ENCODE measurements around the gene IMPDH2.

Gene IMPDH2

DNA sequence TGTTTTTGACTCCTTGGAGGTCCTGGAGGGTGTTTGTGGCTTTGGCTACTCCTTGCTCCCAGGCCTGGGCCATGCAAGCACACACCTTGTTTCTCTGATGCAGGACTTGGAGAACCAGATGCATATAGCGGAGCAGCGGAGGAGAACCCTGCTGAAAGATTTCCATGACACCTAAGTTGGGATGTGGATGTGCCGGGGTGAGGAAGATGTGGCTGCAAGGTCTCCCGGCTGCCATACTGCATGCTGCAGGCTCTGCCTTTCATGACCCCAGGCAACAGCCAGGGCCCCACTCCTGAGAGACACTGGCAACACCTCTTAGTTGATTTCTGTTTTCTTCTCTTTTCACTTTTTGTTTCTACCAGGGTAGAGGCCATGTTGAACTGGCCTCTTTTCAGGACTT, 46.1 kb downstream of the IMPDH2 start:
- no peak for DNase-seq (ENCODE audit: low read depth in 2 of 2)

- no peak for DNase-seq (ENCODE audit: low read depth in 2 of 2)
Measured at GRCh38 chr3:48982686-48983085, 46.5 kb downstream of the IMPDH2 start.

GRCh38 chr3:48982016-48982415, 47.2 kb downstream of the IMPDH2 start:
- DNase-seq (ENCODE audit: low read depth in 2 of 2) = no peak

DNA sequence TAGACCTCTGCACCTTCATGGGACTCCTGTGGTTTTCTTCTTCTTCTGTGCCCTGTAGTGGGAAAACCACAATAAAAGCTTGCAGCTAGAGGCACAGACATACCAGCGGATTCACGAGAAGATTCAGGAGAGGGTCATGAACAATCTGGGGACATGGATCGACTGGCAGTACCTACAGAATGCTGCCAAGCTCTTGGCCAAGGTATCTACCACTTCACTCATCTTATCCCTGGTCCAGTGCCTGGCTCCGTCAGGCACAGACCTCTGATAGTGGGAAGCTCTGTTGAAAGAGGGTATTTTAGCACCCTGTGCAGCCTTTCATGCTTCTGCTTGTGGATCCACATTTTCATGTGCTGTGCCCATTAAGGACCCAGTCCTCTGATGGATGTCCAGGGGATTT, 48.9 kb downstream of the IMPDH2 start:
- no peak for DNase-seq (ENCODE audit: low read depth in 2 of 2)

DNA sequence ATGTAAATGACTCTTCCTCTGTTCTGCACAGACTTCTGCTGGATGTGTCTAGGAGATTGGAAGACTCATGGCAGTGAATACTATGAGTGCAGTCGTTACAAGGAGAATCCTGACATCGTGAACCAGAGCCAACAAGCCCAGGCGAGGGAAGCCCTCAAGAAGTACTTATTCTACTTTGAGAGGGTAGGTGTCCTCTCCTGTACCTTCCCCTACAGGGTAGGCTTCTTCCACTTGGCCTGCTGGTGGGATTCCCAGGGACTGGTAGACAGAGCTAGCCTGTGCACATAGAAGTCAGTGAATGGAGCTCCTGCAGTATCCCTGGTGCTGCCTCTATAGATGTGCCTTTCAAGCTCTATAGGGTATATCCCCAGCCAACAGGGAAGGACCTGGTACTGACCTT, 49.7 kb downstream of the IMPDH2 start:
- no peak for DNase-seq (ENCODE audit: low read depth in 2 of 2)

Measured in stimulated activated CD8-positive, alpha-beta memory T cell treated with anti-CD3 and anti-CD28 coated beads, Interleukin-15, amount 100 ng/mL, for 4 hours (primary cell).